OCI-LY1 (cell line): ENCODE results near the gene TEX52.

Experiments used
- CTCF ChIP-seq: fragments of 200-600 bp; sonication (generic), shearing (Covaris generic); IDR thresholded peaks from 2 replicates; pipeline ENCODE4 v1.5.1; 2017; ENCODE audit warnings: mild to moderate bottlenecking, antibody characterized with exemption, low read length, moderate library complexity, mixed read lengths
- EZH2 ChIP-seq: fragments of 200-600 bp; sonication (generic), shearing (Covaris generic); IDR thresholded peaks from 2 replicates; pipeline ENCODE4 v1.8.0; 2017; ENCODE audit warnings: borderline replicate concordance, mixed run types, mild to moderate bottlenecking, antibody characterized with exemption, low read length, moderate library complexity, mixed read lengths

- TF ChIP-seq CTCF = no peak
- no peak for TF ChIP-seq EZH2
Observed at GRCh38 chr12:2877047-2877952, 20.5 kb upstream of the TEX52 start, which contains the start of the genes FOXM1 and RHNO1.
